COLO829 (cell line): ENCODE data around the gene CD7.

Experiments
- DNase-seq: peaks from one replicate; pipeline ENCODE4 v3.0.0; 2012; ENCODE audit warnings: low spot score

Gene CD7

GRCh38 chr17:82278786-82279391 is 38.5 kb downstream of the CD7 start:
- DNase-seq: no peak

DNA sequence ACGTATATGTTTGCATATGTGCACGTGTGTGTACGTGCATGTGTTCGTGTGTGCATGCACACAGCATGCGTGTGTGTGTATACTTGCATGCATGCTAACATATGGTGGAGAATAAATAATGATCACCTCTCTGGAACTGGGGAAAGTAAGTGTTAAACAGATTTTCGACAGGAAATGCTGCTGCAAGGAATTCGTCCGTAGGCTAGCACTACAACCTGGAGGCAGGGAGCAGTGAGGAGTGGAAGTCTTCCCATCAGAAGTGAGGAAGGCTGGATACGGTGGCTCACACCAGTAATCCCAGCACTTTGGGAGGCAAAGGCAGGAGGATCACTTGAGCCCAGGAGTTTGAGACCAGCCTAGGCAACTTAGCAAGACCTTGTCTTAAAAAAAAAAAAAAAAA is 39.1 kb downstream of the CD7 start:
- no peak for DNase-seq

DNA sequence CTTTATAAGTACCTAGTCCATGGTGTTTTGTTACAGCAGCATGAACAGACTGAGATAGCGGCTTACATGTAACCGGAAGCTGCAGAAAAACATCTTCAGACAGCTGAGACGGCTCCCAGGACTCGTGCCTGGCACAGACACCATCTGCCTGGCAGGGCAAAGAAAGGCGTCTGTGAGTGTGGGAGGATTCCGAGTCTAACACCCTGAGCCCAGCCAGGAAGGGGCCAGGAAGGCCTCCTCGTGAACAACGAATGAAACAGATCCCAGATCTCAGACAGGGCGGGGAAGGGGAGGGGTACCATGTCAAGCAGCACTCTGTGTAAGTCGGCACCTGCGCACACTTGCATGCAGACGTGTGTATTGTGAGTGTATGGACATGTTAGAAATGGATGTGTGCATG is 39.6 kb downstream of the CD7 start:
- DNase-seq: no peak

DNA sequence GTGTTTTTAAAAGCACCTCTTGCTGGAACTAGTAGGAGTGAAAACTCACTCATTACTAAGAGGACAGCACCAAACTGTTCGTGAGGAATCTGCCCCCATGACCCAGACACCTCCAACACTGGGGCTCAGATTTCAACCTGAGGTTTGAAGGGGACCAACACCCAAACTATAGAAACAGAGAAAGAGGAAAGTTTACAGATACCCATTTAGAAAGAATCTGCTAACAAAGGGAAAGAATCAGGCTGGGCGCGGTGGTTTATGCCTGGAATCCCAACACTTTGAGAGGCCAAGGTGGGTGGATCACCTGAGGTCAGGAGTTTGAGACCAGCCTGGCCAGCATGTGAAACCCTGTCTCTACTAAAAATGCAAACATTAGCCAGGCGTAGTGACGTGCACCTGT is 40.5 kb downstream of the CD7 start:
- no peak for DNase-seq

DNA sequence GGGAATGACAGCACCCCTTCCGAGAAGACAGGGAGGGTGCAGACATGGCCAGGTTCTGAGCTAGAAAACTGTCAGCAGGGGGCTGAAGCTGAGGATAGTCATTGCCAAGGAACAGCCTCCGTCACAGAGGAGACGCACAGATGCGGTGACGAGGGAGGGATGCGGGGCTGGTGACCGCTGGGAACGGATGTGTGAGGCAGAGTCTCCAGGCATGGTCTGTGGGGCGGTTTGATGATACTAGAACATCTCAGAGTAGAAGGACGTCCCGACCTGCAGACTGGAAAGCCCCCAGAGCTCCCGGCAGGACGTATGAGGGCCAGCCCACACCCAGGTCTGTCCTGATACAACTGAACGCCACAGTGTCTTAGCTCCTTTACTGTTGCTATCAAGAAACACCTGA is 42.1 kb downstream of the CD7 start:
- no peak for DNase-seq

DNA sequence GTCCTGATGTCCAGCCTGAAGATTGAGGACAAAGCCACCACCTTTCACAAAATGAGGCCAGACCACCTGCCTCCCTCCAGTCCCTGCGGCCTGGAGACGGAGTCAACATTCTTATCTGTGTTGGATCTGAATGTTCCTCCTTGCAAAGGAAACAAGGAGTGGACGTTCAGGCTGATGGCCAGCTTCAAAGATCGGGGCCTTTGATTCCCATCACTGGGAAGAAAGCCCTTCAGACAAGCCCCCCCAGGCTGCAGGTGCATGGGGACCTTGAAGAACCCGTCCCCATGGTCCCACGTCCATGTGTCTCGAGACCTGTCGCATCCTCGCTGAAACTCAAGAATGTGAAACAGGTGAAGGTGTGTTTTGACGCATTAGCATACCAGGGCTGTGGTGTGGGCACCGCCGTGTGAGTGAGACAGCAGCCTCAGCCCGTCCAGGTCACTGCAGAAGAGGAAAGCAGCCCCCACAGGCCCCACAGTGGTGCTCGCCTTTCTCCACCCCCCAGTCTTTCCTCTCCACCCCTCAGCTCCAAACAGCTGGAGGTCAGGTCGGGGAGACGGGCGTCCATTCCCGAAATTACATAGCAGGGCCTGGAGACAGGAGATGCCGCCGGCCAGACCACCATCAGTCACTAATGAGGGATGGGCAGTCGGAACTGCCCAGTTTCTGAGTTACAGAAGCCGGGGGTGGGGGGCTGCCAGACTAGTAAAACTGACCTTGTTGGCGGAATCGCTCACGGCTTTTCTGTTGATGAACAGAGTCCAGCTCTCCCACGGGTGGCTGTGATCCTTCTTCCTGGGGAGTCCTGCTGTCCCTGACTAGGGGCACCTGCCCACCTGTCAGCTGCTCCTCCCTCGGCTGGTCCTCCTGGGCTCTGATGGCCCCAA is 43.0 kb downstream of the CD7 start:
- no peak for DNase-seq

- peak; percentile 91 for DNase-seq
Measured at GRCh38 chr17:82273327-82274133, 43.9 kb downstream of the CD7 start, which contains the start of gene CSNK1D. Gene CSNK1D (minus strand): TSS chr17:82273700. CDS start chr17:82273381, 319 bp downstream.

- no peak for DNase-seq
Measured at GRCh38 chr17:82272495-82273326, 44.7 kb downstream of the CD7 start.

DNA sequence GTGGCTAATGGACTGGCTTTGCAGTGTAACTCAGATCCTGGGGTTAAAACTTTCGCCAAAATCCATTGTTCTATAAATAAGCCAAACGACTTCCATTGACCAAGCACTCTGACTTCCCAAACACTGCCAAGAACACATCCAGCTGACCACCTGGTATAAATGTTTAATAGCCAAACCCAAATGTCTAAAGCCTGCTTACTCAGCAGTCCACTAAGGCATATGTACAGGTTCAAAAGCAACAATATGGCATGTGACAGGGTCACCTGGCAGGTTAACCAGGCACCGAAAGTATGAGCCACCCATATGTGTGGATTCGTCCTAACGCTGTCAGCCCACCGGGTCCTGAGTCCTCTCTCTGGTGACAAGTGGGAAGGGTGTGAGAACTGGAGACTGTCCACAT is 46.0 kb downstream of the CD7 start:
- no peak for DNase-seq

- no peak for DNase-seq
Measured at GRCh38 chr17:82270651-82271050, 46.8 kb downstream of the CD7 start.

- no peak for DNase-seq
Measured at GRCh38 chr17:82269882-82270500, 47.4 kb downstream of the CD7 start.

DNA sequence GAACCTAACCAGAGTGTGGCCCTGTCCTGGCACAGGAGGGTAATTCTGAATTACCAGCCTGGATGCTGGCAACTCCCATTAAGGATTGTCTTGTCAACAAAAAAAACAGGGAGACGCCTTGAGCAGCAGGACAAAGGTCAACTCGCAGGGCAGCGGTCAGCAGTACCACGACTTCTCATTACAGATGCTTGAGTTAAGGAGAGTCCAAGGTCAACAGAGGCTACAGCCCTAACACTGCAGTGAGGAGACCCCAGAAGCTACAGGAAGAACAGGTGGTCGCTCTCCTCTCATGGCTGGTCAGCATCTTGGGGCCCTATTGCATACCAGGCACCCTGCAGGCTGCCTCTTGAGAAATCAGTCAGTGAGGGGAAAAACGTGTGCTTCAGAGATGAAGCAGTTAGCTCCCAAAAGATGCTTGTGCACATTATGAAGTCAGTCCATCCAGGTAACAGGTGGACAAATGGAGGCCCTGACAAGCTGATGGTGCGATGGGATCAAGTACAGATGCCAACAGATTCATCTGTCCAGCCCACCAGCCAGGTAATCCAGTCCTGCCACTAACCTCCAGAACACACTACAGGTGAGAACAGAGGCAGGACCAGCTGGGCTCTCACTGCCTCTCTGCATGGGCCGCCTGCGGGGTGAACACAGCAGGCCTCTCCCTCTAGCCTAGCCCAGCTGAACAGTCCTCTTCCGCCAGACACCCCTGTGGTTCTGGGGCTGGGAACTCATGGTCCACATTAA is 48.1 kb downstream of the CD7 start:
- DNase-seq: no peak

DNA sequence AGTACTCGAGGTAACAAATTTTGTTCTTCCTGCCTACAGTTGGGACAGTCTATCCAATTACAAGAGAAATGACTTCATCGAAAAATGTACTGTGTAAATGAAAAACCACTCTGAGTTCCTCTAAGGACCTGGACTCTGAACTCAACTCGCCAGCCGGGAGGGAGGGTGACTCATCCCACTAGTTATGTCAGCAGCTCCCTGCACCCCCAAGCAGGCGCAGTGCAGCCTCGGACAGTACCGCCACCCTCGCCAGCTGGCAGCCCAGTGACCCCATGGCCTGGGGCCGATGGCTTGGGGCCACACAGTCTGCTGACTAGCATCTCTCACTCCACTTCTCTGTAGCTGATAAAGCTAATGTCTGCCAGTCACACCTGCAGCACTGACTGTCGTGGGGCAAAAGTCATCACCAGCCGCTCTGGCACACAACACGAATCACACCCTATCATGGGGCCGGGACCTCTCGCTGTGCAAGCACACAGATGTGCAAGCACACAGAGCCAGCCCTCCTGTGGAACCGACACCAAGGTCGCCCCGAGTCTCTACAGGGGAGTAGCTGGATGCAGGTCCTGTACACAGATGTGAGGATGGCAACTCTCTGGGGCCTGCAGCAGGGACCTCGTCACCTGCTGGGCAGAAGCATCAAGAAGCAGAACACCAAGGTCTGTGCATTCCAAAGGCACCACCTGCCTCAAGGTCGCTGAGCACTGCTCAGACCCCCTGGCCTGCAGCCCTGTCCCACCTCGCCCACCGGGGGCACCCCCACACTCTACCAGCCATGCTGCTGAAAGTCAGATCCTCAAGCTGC is 49.6 kb downstream of the CD7 start:
- peak; percentile 51 for DNase-seq

- DNase-seq: no peak
Measured at GRCh38 chr17:82266142-82266541, 51.3 kb downstream of the CD7 start.
